Stimulated activated CD8-positive, alpha-beta memory T cell treated with anti-CD3 and anti-CD28 coated beads, Interleukin-4, amount 100 ng/mL, for 1 hour (primary cell): ENCODE results near the gene PLA2G7.
"Not testable (repeated sequence)": the region's sequence is repeated elsewhere in the genome, so short reads cannot be mapped to it uniquely, and the experiment has no call there.

Source experiments
- DNase-seq, 2 donors: peaks; one replicate each; pipeline ENCODE4 v3.0.0-alpha.2; 2020; ENCODE audit warnings: low read depth in 2 of 2, low spot score in 1 of 2

The PLA2G7 gene

GRCh38 chr6:46734867-46735719, at the start of gene PLA2G7:
PLA2G7 (minus strand) TSS chr6:46735375; CDS start chr6:46722891, 12,484 bp downstream.
- no peak for DNase-seq

- no peak for DNase-seq
Observed at GRCh38 chr6:46784535-46784934, 49.4 kb upstream of the PLA2G7 start.

- no peak for DNase-seq
Observed at GRCh38 chr6:46781478-46782378, 46.6 kb upstream of the PLA2G7 start.

- no peak for DNase-seq
Observed at GRCh38 chr6:46777476-46778346, 42.5 kb upstream of the PLA2G7 start.

GRCh38 chr6:46776070-46776712, 41.0 kb upstream of the PLA2G7 start:
- no peak for DNase-seq

- not testable (repeated sequence) for DNase-seq
Observed at GRCh38 chr6:46774736-46775135, 39.6 kb upstream of the PLA2G7 start.

GRCh38 chr6:46773201-46773855, 38.2 kb upstream of the PLA2G7 start:
- no peak for DNase-seq

- no peak for DNase-seq
Observed at GRCh38 chr6:46772762-46773161, 37.6 kb upstream of the PLA2G7 start.

GRCh38 chr6:46772016-46772415, 36.8 kb upstream of the PLA2G7 start:
- no peak for DNase-seq

GRCh38 chr6:46764961-46765360, 29.8 kb upstream of the PLA2G7 start:
- DNase-seq, result no peak

GRCh38 chr6:46764280-46764679, 29.1 kb upstream of the PLA2G7 start:
- DNase-seq, result not testable (repeated sequence)

GRCh38 chr6:46763466-46763865, 28.3 kb upstream of the PLA2G7 start:
- DNase-seq, result no peak

- DNase-seq, result no peak
Observed at GRCh38 chr6:46760925-46761324, 25.8 kb upstream of the PLA2G7 start.

GRCh38 chr6:46758960-46759753, 24.0 kb upstream of the PLA2G7 start:
- no peak for DNase-seq

GRCh38 chr6:46757214-46757596, 22.0 kb upstream of the PLA2G7 start:
- DNase-seq, result no peak

- no peak for DNase-seq
Observed at GRCh38 chr6:46756469-46757213, 21.5 kb upstream of the PLA2G7 start.

GRCh38 chr6:46755865-46756264, 20.7 kb upstream of the PLA2G7 start:
- DNase-seq, result no peak

GRCh38 chr6:46751658-46752057, 16.5 kb upstream of the PLA2G7 start:
- no peak for DNase-seq

- no peak for DNase-seq
Observed at GRCh38 chr6:46749731-46750130, 14.6 kb upstream of the PLA2G7 start.
